HG02981 (cell line): Measurements from ENCODE around the gene PSTPIP1.
A peak's percentile ranks its signal among the peaks of the same experiment; 100 is the strongest.

Experiments
- ATAC-seq: cut with Tn5 transposase; IDR thresholded peaks from one replicate; pipeline ENCODE4 v1.9.1; 2021; ENCODE audit warnings: mild to moderate bottlenecking, moderate library complexity; ENCODE audit not compliant: unreplicated experiment

PSTPIP1 gene

GRCh38 chr15:77039848-77040247 lies 44.9 kb downstream of the PSTPIP1 start:
- no peak for ATAC-seq

GRCh38 chr15:77040673-77041072 lies 45.7 kb downstream of the PSTPIP1 start:
- no peak for ATAC-seq

- no peak for ATAC-seq
These were observed 47.5 kb downstream of the PSTPIP1 start for GRCh38 chr15:77042245-77042919.

- no peak for ATAC-seq
These were observed 48.3 kb downstream of the PSTPIP1 start for GRCh38 chr15:77042955-77043920.

- ATAC-seq = no peak
These were observed 49.5 kb downstream of the PSTPIP1 start for GRCh38 chr15:77044228-77045042.

GRCh38 chr15:77045985-77046384 lies 51.1 kb downstream of the PSTPIP1 start:
- ATAC-seq = no peak

GRCh38 chr15:77046704-77047412 lies 51.9 kb downstream of the PSTPIP1 start:
- no peak for ATAC-seq

GRCh38 chr15:77048135-77048876 lies 53.4 kb downstream of the PSTPIP1 start:
- ATAC-seq = no peak

- ATAC-seq = no peak
These were observed 57.6 kb downstream of the PSTPIP1 start for GRCh38 chr15:77052556-77052955.

GRCh38 chr15:77053709-77054108 lies 58.8 kb downstream of the PSTPIP1 start:
- no peak for ATAC-seq

- ATAC-seq = no peak
These were observed 62.1 kb downstream of the PSTPIP1 start for GRCh38 chr15:77057072-77057471.

GRCh38 chr15:77057685-77058084 lies 62.8 kb downstream of the PSTPIP1 start:
- no peak for ATAC-seq

GRCh38 chr15:77058468-77058867 lies 63.5 kb downstream of the PSTPIP1 start:
- ATAC-seq = no peak

GRCh38 chr15:77059786-77060361 lies 64.9 kb downstream of the PSTPIP1 start:
- ATAC-seq = peak; percentile 50

- no peak for ATAC-seq
These were observed 65.6 kb downstream of the PSTPIP1 start for GRCh38 chr15:77060546-77060945.

- no peak for ATAC-seq
These were observed 68.3 kb downstream of the PSTPIP1 start for GRCh38 chr15:77063249-77063648.

- ATAC-seq = no peak
These were observed 69.1 kb downstream of the PSTPIP1 start for GRCh38 chr15:77064063-77064462.

GRCh38 chr15:77064539-77065308 lies 69.8 kb downstream of the PSTPIP1 start:
- ATAC-seq = no peak
